Rectal smooth muscle tissue (tissue), 1 donor: Measurements from ENCODE around the gene MAN1C1.
"Not testable (repeated sequence)": the region's sequence is repeated elsewhere in the genome, so short reads cannot be mapped to it uniquely, and the experiment has no call there.

ENCODE experiments used
- H3K27ac ChIP-seq: one replicate; pipeline ENCODE4 v1.7.0; 2013; ENCODE audit warnings: low read depth, low read length, inconsistent platforms
- H3K27me3 ChIP-seq: one replicate; pipeline ENCODE4 v1.7.0; 2013; ENCODE audit warnings: low read length; ENCODE audit not compliant: control insufficient read depth, insufficient read depth
- H3K36me3 ChIP-seq: one replicate; pipeline ENCODE4 v1.7.0; 2013; ENCODE audit warnings: low read length; ENCODE audit not compliant: control insufficient read depth, insufficient read depth
- H3K4me1 ChIP-seq: one replicate; pipeline ENCODE4 v1.7.0; 2013; ENCODE audit warnings: low read length; ENCODE audit not compliant: control insufficient read depth, insufficient read depth
- H3K4me3 ChIP-seq: one replicate; pipeline ENCODE4 v1.7.0; 2013; ENCODE audit warnings: low read length
- H3K9ac ChIP-seq: one replicate; pipeline ENCODE4 v1.7.0; 2013; ENCODE audit warnings: low read length

Gene MAN1C1

DNA sequence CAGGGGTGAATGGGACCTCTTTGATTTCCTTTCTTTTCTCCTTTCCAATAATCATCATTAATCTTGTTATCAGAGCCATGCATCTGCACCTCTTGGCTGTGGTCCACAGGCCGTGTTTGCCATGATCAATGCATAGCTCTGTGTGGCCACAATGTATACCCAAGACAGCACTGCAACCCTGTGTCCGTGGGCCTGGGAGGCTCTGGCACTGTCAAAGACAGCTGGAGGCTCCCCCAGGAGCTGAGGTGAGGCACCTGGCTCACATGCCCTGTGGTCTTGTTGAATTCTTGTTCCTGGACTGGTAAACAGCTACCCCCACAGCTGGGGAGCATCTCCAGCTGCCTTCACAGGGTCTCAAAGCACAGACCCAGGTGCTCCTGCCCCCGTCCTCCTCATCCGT is 116.2 kb downstream of the MAN1C1 start:
- peaks cover 11% of the 10 kb centered on the region for H3K4me1 ChIP-seq
- H3K27me3 ChIP-seq, result no peaks in the 10 kb centered on the region
- no peak overlapping the region for H3K27ac ChIP-seq
- H3K9ac ChIP-seq, result no peak overlapping the region
- no peaks in the 10 kb centered on the region for H3K36me3 ChIP-seq
- H3K4me3 ChIP-seq, result no peak overlapping the region

DNA sequence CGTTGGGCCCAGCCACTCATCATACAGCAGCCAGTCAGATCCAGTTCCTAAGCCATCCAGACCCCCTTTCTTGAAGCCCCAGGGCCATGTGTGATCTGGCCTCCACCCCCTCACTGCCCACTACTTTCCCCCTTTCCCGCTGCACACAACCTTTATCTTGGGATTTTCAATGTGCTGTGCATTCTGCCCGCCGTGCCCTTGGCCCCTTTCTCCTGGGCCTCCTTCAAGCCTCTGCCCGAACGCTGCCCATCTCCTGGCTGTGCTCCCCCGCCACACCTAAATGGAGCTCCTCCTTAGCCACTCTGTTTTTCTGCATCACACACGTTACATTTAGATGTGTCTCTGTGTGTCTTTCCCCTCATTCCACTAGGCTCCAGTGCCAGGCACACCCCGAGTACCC is 116.7 kb downstream of the MAN1C1 start:
- H3K4me3 ChIP-seq, result no peak overlapping the region
- no peaks in the 10 kb centered on the region for H3K27me3 ChIP-seq
- H3K4me1 ChIP-seq, result peaks cover 7% of the 10 kb centered on the region
- H3K9ac ChIP-seq, result no peak overlapping the region
- H3K27ac ChIP-seq, result no peak overlapping the region
- no peaks in the 10 kb centered on the region for H3K36me3 ChIP-seq

DNA sequence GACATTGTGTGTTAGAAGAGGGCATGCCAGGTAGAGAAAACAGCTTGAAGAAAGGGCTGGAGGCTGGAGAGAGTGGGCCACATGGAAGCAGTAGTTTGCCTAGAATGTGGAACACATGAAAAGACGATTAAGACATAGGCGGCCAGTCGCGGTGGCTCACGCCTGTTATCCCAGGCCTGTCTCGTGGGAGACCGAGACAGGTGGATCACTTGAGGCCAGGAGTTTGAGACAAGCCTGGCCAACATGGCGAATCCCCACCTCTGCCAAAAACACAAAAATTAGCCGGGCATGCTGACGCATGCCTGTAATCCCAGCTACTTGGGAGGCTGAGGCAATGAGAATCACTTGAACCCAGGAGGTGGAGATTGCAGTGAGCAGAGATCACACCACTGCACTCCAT is 118.4 kb downstream of the MAN1C1 start:
- not testable (repeated sequence) for H3K27ac ChIP-seq, H3K4me3 ChIP-seq, H3K36me3 ChIP-seq, H3K27me3 ChIP-seq, H3K4me1 ChIP-seq, H3K9ac ChIP-seq

DNA sequence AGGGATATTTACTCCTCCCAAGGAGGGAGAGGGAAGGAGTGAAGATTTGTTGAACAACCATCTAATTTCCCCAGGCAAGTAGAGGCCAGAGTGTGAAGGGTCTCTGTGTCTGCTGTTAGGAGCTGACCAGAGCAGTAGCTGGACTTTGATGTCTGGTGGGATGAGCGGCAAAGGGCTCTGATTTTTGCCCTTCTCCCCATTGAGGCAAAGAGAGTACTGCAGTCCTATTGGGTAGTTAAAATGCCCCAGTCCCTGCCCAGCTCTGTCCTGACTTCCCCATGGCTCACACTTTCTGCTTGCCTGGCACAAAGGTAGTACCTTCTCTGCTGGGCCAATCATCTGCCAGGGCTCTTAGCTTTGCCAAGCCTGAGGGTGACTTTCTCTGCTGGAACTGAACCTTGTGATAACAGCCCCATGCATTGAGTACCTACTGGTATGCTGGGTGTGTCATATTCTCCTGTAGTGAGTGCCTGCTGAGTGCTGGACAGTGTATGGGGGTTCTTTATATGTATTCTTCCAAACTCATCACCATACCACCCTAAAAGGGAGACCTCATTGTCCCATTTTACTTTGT is 119.5 kb downstream of the MAN1C1 start:
- Histone ChIP-seq H3K27me3 (no peaks in the 10 kb centered on the region), H3K27ac (no peak overlapping the region), H3K4me1 (no peaks in the 10 kb centered on the region), H3K4me3 (no peak overlapping the region), H3K9ac (no peak overlapping the region), H3K36me3 (no peaks in the 10 kb centered on the region)

DNA sequence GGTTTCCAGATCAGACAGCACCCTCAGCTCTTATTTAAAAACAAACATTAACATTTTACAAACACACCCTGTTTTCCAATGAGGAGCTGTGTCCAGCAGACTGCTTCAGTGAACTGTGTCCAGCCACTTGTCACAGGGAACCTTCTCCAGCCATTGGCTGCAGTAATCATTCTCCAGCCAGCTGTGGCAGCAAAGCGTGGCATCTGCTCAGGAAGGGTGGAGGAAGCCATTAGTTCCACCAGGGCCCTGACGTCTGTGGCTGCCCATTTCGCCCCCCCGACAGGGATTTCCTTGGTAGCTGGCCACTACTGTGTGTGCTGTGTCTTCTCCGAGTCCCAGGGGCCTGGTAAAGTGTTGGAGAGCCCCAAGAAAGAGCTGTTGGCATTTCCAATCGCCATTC is 120.5 kb downstream of the MAN1C1 start:
- Histone ChIP-seq H3K27ac (no peak overlapping the region), H3K9ac (no peak overlapping the region), H3K27me3 (no peaks in the 10 kb centered on the region)

DNA sequence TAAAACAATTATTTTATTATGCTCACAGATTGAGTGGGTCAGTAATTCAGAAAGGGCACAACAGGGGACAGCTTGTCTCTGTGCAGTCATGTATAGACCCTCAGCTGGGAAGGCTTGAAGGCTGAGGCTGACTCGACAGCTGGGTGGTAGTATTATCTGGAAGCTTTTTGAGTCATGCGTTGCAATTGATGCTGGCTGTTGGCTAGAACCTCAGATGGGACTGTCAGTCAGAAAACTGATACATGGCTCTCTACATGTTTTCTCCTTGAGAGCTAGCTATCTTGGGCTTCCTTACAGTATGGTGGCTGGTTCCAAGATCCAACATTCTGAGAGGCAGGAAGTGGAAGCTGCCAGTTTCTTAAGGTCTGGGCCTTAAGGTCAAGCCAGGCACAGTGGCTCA is 121.9 kb downstream of the MAN1C1 start:
- Histone ChIP-seq H3K9ac (no peak overlapping the region), H3K4me1 (peaks cover 6% of the 10 kb centered on the region), H3K27me3 (no peaks in the 10 kb centered on the region), H3K27ac (no peak overlapping the region), H3K4me3 (no peak overlapping the region), H3K36me3 (no peaks in the 10 kb centered on the region)

More for the DNA sequence above, 120.5 kb downstream of the MAN1C1 start:
- H3K4me3 ChIP-seq, result no peak overlapping the region
- no peaks in the 10 kb centered on the region for H3K36me3 ChIP-seq
- no peaks in the 10 kb centered on the region for H3K4me1 ChIP-seq

DNA sequence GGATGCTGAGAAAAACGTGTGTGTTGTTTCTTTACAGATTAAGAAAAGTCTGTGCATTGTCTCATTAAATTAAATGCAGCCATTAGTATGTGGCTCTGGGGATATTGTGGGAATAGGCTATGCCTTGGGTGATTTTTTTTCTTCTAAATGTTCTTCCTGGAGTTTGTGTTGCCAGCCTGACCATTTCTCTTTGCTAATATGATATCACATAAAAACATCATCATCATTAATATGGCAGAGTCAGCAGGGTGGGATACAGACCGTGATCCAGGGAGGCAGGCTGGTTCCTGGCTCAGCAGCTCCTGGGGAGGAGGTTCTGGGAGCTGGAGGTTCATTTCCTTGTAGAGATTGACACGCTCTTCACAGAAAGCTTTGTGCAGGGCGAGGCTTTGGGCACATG is 122.8 kb downstream of the MAN1C1 start:
- Histone ChIP-seq H3K9ac (no peak overlapping the region), H3K4me1 (peaks cover 15% of the 10 kb centered on the region)

DNA sequence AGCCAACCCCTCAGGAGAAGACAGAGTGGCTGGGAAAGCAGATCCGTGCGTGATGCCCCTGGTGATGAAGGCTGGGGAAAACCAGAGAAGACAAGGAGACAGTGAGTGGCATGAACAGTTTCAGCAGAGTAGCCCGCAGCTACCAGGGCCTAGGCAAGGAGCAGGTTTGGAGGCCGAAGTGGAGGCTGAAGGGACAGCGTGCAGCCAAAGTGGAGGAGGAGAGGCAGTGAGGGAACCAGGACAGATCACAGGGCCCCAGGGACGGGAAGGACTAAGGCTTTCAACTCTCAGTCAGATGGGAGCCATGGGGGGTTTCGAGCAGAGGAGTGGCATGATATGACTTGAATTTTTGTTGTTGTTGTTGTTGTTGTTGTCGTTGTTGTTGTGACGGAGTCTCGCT is 123.5 kb downstream of the MAN1C1 start:
- H3K27me3 ChIP-seq, result no peaks in the 10 kb centered on the region
- no peak overlapping the region for H3K27ac ChIP-seq
- H3K36me3 ChIP-seq, result no peaks in the 10 kb centered on the region
- H3K9ac ChIP-seq, result no peak overlapping the region
- H3K4me1 ChIP-seq, result peaks cover 22% of the 10 kb centered on the region
- H3K4me3 ChIP-seq, result no peak overlapping the region

More for the DNA sequence above, 122.8 kb downstream of the MAN1C1 start:
- Histone ChIP-seq H3K27me3 (no peaks in the 10 kb centered on the region), H3K27ac (no peak overlapping the region), H3K36me3 (no peaks in the 10 kb centered on the region), H3K4me3 (no peak overlapping the region)

DNA sequence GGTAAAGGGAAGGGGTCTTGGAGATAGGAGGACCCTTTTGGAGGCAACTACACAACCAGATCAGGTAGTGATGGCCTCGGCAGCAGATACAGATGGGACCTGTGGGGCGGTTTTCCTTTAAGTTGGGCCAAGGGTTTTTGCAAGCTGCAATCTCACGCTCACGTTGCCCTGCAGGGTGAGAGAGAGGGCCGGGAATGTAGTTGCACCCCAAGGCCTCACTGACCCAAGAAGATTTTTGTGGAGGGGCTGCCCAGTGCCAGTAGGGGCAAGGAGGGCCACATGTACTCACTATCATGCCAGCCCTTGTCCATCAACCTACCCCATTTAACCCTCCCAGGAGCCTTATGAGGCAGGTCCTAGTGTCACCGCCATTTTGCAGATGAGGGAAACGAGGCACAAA is 125.7 kb downstream of the MAN1C1 start:
- Histone ChIP-seq H3K27ac (no peak overlapping the region), H3K4me3 (no peak overlapping the region), H3K36me3 (no peaks in the 10 kb centered on the region), H3K4me1 (peaks cover 22% of the 10 kb centered on the region), H3K9ac (no peak overlapping the region), H3K27me3 (no peaks in the 10 kb centered on the region)

DNA sequence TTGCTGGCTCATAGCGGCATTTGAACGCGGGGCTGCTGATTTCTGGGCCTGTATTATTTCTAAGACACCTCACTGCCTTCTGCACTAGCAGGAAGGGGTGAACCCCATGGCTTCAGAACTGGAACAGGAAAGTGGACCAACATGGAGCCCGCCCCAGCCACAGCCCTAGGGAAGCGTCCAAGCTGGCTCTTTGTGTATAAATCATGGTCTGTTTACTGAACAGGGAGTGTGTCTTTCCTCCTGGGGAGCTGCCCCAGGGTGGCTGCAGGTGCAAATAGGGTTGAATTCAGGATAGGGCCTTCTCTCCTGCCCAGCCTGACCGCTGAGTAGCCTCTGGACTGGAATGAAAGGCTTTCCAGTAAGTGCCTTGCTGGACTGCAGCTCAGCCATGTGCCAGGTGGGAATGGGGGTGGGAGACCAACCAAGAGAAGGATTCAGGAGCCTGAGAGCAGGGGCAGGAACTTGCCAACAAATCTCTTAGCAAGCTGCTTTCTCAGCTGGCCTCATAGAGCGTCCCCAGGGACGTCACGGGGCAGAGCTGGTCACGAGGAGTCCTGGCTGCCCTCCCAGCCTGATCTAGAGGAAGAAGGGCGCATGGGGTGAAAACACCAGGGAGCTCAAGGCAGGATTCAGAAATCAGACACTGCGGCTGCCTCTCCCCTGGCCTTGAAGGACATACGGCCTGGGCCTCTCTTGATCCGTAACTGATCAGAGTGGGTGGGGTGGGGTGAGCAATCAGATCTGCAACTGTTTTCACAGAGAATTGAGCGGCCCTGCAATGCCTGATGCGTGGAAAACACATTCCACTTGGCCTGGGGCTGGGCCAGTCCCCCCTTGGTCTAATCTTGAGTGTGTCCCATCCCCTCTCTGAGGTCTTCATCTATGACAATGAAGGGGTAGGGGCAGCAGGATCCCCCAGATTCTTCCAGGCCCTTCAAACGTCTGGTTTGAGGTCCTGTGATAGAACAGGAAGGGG is 126.9 kb downstream of the MAN1C1 start:
- no peak overlapping the region for H3K4me3 ChIP-seq
- peaks cover 22% of the 10 kb centered on the region for H3K4me1 ChIP-seq
- H3K9ac ChIP-seq, result no peak overlapping the region
- peak overlapping the region; percentile 95 for H3K27ac ChIP-seq
- no peaks in the 10 kb centered on the region for H3K27me3 ChIP-seq
- H3K36me3 ChIP-seq, result no peaks in the 10 kb centered on the region

DNA sequence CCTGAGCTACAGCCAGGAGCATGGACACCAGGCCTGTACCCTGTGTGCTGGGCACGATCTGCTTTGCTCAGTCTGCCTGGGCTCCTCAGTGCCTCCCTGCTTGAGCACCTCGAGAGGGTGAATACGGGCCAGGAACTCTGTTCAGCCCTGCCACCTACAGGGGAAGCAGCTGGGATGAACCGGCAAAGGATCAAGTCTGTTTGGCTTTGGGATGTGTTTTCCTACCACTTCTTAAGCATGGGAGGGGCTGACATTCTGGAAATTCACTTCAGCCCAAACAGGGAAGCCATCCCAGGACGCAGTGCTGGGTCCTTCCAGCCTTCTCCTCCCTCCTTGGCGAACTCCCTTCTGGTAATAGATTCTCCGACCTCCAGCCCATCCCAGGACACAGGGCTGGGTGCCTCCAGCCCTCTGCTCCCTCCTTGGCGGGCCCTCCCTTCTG is 127.6 kb downstream of the MAN1C1 start:
- Histone ChIP-seq H3K27me3 (no peaks in the 10 kb centered on the region), H3K9ac (no peak overlapping the region), H3K27ac (peak overlapping the region; percentile 95), H3K4me1 (peaks cover 22% of the 10 kb centered on the region), H3K4me3 (no peak overlapping the region), H3K36me3 (no peaks in the 10 kb centered on the region)

DNA sequence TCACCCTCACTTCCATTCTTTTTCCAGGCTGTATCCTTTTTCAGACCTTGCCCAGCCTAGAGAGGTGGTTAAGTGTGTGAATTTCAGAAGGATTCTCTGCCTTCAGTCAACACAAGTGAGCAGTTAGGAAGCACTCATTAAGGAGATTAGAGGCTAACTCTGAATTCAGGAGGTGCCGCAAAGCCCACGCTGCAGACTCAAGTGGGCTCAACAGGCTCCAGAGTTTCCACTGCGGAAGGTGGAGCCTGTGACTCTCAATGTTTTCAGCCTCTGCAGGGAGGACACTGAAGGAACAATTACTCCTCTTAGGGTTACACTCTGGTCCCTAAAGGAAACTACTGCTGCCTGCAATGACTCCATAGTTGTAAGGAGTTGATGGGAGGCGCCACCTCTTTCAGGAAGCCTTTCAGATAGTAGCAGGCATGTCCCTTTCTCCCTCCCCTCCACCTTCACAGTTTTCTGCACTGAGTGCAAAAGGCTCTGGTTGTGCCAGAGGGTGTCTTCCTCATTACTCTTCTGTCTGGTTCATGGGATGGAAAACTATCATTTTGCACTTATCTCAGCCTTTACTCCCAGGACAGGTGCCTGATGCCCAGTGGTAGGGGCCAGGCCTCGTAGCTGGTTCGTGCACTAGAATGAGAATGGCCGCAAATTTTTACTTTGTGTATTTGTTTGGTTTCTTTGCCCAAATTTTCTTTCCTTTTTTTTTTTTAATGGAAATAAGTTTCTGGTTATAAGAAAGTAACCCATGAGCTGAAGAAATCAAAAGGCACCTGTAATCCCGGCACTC is 128.2 kb downstream of the MAN1C1 start:
- H3K9ac ChIP-seq, result no peak overlapping the region
- H3K4me3 ChIP-seq, result no peak overlapping the region
- no peaks in the 10 kb centered on the region for H3K36me3 ChIP-seq
- H3K27ac ChIP-seq, result peak overlapping the region; percentile 95
- H3K27me3 ChIP-seq, result no peaks in the 10 kb centered on the region
- H3K4me1 ChIP-seq, result peaks cover 22% of the 10 kb centered on the region
